HG03571 (cell line): ENCODE results near the gene LILRA2.
"Not testable (repeated sequence)": the region's sequence is repeated elsewhere in the genome, so short reads cannot be mapped to it uniquely, and the experiment has no call there.

Experiments used
- ATAC-seq: cut with Tn5 transposase; IDR thresholded peaks from one replicate; pipeline ENCODE4 v1.9.1; 2021; ENCODE audit not compliant: unreplicated experiment

Gene LILRA2

DNA sequence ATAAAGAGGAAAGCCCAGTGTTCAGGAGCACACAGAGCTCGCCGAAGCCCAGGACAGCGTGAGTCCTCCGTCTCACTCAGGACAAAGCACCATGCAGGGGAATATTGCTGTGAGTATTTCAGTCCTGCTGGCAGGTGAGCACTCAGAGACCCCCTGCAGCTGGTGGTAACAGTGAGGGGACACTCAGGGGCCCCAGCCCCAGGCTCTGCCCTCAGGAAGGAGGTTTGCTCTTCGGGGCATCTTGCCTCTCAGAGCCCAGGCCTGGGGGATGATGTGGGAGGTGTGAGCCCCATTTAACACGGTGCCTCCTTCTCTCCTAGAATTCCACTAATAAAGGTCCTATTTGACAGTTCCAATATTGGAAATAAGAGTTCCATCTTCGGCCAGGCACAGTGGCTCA lies 34.6 kb downstream of the LILRA2 start:
- ATAC-seq, result no peak

DNA sequence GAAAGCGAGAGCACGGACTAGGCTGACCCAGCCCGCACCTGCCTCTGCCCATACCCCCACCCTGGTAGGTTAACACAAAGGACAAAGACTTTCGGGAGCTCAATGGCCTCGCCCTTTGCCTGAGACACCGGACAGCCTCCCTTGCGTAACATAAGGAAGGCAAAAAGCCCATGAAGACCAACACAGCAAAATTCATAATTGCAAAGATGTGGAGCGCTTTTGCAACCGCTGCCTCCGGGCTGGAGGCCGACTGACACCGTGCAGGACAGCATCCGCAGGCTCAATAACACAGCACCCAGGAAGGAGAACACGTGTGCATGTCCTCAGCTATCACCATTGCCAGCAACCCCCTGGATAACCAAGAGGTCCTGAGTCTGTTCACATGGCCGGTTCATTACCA lies 35.2 kb downstream of the LILRA2 start:
- no peak for ATAC-seq

GRCh38 chr19:54609356-54609791 lies 35.8 kb downstream of the LILRA2 start:
- no peak for ATAC-seq

DNA sequence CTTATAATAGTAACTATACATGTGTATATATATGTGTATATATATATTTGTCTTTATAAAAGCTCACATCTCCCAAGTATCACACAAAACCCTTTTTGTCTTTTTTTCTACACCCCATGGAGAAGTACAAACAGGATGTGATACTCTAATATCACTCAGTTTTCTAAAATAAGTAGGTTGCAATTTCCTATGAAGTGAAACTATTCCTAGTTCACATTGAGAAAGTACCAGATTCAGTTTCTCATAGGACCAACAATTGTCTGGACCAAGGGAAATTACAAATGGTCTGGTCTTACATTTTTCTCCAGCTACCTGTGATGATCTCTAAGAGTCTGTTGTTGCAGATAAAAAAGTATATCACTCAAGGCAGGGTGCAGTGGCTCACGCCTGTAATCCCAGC lies 38.8 kb downstream of the LILRA2 start:
- ATAC-seq, result no peak

GRCh38 chr19:54614726-54615125 lies 41.1 kb downstream of the LILRA2 start:
- no peak for ATAC-seq

DNA sequence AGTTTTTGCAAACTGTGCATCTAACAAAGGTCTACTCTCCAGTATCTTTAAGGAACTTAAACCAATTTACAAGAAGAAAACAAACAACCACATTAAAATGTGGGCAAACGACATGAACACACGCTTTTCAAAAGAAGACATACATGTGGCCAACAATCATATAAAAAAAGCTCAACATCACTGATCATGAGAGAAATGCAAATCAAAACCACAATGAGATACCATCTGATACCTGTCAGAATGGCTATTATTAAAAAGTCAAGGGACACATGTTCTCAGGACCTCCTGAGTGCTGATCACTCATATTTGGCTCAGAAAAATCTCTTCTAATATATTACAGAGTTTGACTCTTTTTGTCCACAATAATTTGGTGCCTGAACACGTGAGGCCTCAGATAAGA lies 42.5 kb downstream of the LILRA2 start:
- no peak for ATAC-seq

DNA sequence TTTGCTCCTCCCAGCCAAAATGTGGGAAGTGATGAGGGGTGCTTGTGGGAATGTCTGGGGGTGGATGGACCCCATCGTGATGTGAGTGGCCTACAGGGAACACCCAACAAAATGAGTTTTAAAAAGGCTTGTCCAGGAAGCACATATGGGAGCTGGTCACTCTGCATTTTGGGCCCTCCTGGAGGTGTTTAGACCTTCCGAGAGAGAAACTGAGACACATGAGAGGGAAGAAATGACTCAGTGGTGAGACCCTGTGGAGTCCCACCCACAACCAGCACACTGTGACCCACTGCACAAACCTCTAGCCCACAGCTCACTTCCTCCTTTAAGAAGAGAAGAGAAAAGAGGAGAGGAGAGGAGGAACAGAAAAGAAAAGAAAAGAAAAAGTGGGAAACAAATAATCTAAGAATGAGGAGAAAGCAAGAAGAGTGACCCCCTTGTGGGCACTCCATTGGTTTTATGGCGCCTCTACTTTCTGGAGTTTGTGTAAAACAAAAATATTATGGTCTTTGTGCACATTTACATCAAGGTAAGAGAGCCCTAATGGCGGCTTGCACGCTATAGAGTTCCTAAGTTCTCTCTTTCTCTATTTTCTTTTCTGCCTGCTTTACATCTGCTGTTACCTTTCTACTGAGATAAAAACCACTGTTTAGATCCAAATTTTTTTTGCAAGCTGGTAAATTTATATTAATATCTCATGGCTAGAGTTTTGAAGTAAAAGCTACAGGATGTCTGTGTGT lies 43.4 kb downstream of the LILRA2 start:
- peak; percentile 81 for ATAC-seq

- ATAC-seq, result no peak
Measured at GRCh38 chr19:54620464-54620863, 46.9 kb downstream of the LILRA2 start.

DNA sequence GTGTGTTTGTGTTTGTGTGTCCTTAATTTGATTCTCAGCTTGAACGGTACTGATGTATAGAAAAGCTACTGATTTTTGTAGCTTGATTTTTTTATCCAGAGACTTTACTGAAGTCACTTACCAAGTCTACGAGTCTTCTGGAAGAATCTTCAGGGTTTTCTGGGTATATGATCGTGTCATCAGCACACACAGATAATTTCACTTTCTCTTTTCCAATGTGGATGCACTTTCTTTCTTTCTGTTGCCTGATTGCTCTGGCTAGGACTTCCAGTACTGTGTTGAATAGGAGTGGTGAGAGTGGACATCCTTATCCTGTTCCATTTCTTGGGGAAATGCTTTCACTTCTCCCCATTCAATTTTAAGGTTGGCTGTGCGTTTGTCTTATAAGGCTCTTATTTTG lies 48.8 kb downstream of the LILRA2 start:
- ATAC-seq, result no peak

DNA sequence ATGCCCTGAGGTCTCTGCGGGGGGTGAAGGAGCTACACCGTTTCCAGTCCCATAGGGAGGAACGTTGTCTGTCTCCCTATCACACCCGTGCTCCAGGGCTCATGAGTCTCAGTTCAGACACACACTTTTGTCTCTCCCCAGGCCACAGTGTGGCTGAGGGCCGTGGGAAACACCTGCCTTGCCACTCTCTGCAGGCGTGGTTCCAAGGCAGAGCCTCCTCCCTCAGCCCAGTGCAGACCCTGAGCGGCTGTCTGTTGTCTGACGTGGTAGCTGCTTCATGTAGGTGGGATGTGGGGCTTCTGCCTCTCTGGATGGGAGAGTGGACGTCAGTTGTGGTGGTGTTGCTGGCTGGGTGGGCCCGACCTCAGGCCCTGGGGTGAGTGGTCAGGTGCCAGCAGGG lies 50.6 kb downstream of the LILRA2 start:
- not testable (repeated sequence) for ATAC-seq

DNA sequence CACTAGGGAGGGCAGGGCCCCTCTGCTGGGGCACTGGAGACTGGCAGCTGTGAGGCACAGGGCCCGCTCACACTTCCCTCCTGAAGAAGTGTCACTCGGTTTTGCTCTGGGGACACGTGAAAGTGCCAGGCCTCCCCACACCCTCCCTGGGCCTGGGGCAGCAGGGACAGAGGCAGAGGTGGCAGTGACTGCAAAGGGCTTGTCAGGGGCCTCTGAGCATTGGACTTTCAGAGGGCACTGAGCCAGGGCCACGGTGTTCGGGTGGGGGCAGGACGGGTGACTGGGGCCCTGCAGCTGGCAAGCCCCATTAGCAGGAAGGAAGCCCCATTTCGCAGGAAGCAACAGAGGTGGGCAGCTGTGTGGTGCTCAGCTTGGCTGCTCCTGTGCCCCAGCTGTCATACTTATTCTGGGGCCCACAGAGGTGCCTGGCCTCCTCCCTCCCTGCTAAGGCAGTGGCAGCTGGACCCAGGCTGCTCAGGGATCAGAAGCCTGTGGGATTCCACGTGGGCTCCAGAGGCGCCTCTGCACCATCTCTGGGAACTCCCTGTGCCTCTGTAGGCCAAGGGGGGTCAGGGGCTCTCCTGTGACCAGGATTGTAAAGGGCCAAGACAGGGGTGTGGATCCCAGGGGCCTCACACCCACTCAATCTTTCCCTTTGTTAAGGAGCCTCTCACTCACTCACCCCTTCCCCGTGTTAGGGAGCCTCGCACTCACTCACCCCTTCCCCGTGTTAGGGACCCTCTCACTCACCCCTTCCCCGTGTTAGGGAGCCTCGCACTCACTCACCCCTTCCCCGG lies 51.5 kb downstream of the LILRA2 start:
- not testable (repeated sequence) for ATAC-seq

GRCh38 chr19:54626757-54627156 lies 53.2 kb downstream of the LILRA2 start:
- no peak for ATAC-seq

DNA sequence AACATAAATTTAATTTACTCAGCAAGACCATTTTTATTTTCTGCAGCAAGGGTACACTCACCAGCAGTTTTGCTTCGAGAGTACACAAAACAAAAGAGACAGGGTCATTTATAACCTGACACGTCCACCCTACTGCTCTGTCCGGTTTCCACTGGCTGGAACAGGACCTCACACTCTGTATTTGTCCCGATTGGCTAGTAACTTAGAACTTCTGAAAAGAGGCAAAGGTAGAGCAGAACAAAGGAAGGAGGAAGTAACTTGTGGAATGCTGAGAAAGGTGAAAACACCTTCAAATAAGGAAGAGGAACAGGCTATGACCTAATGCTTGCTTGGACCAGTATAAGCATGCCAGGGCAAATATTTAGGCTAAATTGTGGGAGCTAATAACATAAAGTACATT lies 54.3 kb downstream of the LILRA2 start:
- ATAC-seq, result not testable (repeated sequence)

DNA sequence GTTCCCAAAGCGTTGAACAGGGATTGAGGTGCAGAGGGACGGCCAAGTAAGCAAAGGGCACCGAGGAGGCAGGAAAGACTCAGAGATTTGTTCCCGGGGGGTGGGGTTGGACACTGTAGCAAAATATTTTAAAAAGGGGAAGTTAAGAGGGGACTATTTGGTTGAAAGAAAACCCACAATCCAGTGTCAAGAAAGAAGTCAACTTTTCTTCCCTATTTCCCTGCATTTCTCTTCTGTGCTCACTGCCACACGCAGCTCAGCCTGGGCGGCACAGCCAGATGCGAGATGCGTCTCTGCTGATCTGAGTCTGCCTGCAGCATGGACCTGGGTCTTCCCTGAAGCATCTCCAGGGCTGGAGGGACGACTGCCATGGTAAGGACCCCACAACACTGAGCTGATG lies 56.7 kb downstream of the LILRA2 start, which contains the start of gene LILRB1:
Gene LILRB1, plus strand, starts transcription at position 223 of the 400 bp plus-strand sequence. CDS start 590 bp downstream, outside the sequence.
- ATAC-seq, result not testable (repeated sequence)

GRCh38 chr19:54630782-54631181 lies 57.2 kb downstream of the LILRA2 start:
- ATAC-seq, result no peak

DNA sequence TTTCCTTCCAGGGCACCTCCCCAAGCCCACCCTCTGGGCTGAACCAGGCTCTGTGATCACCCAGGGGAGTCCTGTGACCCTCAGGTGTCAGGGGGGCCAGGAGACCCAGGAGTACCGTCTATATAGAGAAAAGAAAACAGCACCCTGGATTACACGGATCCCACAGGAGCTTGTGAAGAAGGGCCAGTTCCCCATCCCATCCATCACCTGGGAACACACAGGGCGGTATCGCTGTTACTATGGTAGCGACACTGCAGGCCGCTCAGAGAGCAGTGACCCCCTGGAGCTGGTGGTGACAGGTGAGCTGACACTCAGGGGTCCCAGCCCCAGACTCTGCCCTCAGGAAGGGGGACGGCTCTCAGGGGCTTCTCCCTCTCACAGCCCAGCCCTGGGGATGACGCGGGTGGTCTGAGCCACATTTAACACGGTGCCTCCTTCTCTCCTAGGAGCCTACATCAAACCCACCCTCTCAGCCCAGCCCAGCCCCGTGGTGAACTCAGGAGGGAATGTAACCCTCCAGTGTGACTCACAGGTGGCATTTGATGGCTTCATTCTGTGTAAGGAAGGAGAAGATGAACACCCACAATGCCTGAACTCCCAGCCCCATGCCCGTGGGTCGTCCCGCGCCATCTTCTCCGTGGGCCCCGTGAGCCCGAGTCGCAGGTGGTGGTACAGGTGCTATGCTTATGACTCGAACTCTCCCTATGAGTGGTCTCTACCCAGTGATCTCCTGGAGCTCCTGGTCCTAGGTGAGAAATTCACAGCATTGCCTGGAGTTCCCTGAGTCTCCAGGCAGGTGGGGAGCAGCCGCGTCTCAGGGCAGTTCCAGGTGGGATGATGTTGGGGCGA lies 58.1 kb downstream of the LILRA2 start:
- ATAC-seq, result not testable (repeated sequence)

GRCh38 chr19:54632517-54632916 lies 58.9 kb downstream of the LILRA2 start:
- ATAC-seq, result not testable (repeated sequence)

GRCh38 chr19:54633401-54633800 lies 59.8 kb downstream of the LILRA2 start:
- ATAC-seq, result no peak

DNA sequence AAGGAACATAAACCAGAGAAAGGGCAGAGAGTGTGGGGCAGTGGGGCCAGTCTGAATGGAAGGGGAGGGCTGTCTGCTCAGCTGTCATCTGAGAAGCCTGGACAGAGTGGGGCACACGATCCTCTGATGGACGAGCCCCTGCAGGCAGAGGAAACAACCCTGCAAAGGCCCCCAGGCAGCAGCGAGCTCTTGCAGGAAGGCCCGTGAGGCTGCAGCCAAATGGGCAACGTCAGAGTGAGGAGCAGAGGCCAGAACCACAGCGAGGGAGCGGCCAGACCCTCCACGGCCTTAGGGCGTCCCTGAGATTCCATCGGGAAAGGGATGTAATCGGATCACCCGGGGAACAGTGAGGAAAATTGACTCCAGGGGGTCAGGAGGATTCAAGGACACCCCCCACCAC lies 62.5 kb downstream of the LILRA2 start:
- ATAC-seq, result not testable (repeated sequence)

DNA sequence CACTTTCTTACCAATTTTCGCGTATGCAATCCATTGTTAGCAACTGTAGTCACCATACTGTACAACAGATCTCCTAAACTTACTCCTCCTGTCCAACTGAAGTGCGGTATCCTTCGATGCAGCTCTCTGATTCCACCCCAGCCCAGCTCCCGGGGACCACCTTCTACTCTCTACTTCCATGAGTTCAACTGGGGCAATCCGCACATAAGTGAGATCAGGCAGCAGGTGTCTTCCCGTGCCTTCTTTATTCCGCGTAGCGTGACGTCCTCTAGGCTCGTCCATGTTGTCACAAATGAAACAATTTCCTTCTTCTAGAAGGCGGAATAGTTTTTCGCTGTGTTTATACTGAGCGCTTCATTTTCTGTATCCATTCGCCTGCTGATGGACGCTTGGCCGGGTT lies 65.1 kb downstream of the LILRA2 start:
- ATAC-seq, result no peak
